SK-N-SH treated with all-trans-retinoic acid at 6 μM for 48 hours (cell line): ENCODE data around the gene DPM3.
"Not testable (repeated sequence)": the region's sequence is repeated elsewhere in the genome, so short reads cannot be mapped to it uniquely, and the experiment has no call there.

Experiments
- ATAC-seq: fragments of 200-7000 bp; cut with Tn5 transposase; 3 replicates; pipeline ENCODE4 v1.9.1; 2020; ENCODE audit warnings: mild to moderate bottlenecking, moderate library complexity
- BACH2 ChIP-seq: fragments of 250-450 bp; sonication (Bioruptor Pico); IDR thresholded peaks from 2 replicates; pipeline ENCODE4 v1.9.0; 2021; ENCODE audit warnings: mild to moderate bottlenecking, borderline replicate concordance
- CSDC2 ChIP-seq: fragments of 250-450 bp; sonication (Bioruptor Pico); IDR thresholded peaks from 2 replicates; pipeline ENCODE4 v1.5.0; 2020; ENCODE audit warnings: mild to moderate bottlenecking, moderate library complexity
- GLIS3 ChIP-seq: fragments of 250-450 bp; sonication (Bioruptor Pico); IDR thresholded peaks from 2 replicates; pipeline ENCODE4 v1.5.0; 2020; ENCODE audit warnings: mild to moderate bottlenecking, moderate library complexity
- ISL1 ChIP-seq: fragments of 250-450 bp; sonication (Bioruptor Pico); IDR thresholded peaks from 2 replicates; pipeline ENCODE4 v2.1.2; 2022; ENCODE audit warnings: mild to moderate bottlenecking, moderate library complexity
- OSR1 ChIP-seq: fragments of 250-450 bp; sonication (Bioruptor Pico); IDR thresholded peaks from 2 replicates; pipeline ENCODE4 v1.8.0; 2022; ENCODE audit warnings: moderate library complexity, mild to moderate bottlenecking, inconsistent platforms
- PPARA ChIP-seq: fragments of 250-450 bp; sonication (Bioruptor Pico); IDR thresholded peaks from 2 replicates; pipeline ENCODE4 v1.5.0; 2020; ENCODE audit warnings: mild to moderate bottlenecking, borderline replicate concordance
- SNAI2 ChIP-seq: fragments of 250-450 bp; sonication (Bioruptor Pico); IDR thresholded peaks from 2 replicates; pipeline ENCODE4 v1.5.0; 2020; ENCODE audit warnings: mild to moderate bottlenecking, moderate library complexity
- TOX ChIP-seq: fragments of 250-450 bp; sonication (Bioruptor Pico); IDR thresholded peaks from 2 replicates; pipeline ENCODE4 v1.8.0; 2021; ENCODE audit warnings: mild to moderate bottlenecking, moderate library complexity, borderline replicate concordance
- TSHZ2 ChIP-seq: fragments of 250-450 bp; sonication (Bioruptor Pico); IDR thresholded peaks from 2 replicates; pipeline ENCODE4 v1.5.0; 2020; ENCODE audit warnings: mild to moderate bottlenecking, moderate library complexity
- ZC3H10 ChIP-seq: fragments of 250-450 bp; sonication (Bioruptor Pico); IDR thresholded peaks from 2 replicates; pipeline ENCODE4 v1.5.1; 2021; ENCODE audit warnings: mild to moderate bottlenecking, moderate library complexity
- ZFP3 ChIP-seq: fragments of 250-450 bp; sonication (Bioruptor Pico); IDR thresholded peaks from 2 replicates; pipeline ENCODE4 v1.5.0; 2020; ENCODE audit warnings: mild to moderate bottlenecking, moderate library complexity
- ZFP30 ChIP-seq: fragments of 450-650 bp; formaldehyde crosslinking; IDR thresholded peaks from 2 replicates; pipeline ENCODE4 v1.5.0; 2022; ENCODE audit warnings: mild to moderate bottlenecking, moderate library complexity
- ZNF565 ChIP-seq: fragments of 450-650 bp; formaldehyde crosslinking; conservative IDR thresholded peaks from 2 replicates; pipeline ENCODE4 v1.5.0; 2020; ENCODE audit warnings: low read depth, mild to moderate bottlenecking, moderate library complexity
- ZNF70 ChIP-seq: fragments of 450-650 bp; formaldehyde crosslinking; IDR thresholded peaks from 2 replicates; pipeline ENCODE4 v1.5.0; 2020; ENCODE audit warnings: mild to moderate bottlenecking, moderate library complexity
- TF ChIP-seq, protein P1 (sequence below): fragments of 250-450 bp; sonication (Bioruptor Pico); IDR thresholded peaks from 2 replicates; pipeline ENCODE4 v1.8.0; 2021; ENCODE audit warnings: low read depth, mild to moderate bottlenecking, moderate library complexity, borderline replicate concordance
- TF ChIP-seq, protein P2 (sequence below): fragments of 250-450 bp; sonication (Bioruptor Pico); IDR thresholded peaks from 2 replicates; pipeline ENCODE4 v1.8.0; 2020; ENCODE audit warnings: mild to moderate bottlenecking, moderate library complexity, borderline replicate concordance
- TF ChIP-seq, protein P3 (sequence below): fragments of 250-450 bp; sonication (Bioruptor Pico); IDR thresholded peaks from 2 replicates; pipeline ENCODE4 v1.5.1; 2020; ENCODE audit warnings: low read depth, mild to moderate bottlenecking, moderate library complexity

The DPM3 gene

DNA sequence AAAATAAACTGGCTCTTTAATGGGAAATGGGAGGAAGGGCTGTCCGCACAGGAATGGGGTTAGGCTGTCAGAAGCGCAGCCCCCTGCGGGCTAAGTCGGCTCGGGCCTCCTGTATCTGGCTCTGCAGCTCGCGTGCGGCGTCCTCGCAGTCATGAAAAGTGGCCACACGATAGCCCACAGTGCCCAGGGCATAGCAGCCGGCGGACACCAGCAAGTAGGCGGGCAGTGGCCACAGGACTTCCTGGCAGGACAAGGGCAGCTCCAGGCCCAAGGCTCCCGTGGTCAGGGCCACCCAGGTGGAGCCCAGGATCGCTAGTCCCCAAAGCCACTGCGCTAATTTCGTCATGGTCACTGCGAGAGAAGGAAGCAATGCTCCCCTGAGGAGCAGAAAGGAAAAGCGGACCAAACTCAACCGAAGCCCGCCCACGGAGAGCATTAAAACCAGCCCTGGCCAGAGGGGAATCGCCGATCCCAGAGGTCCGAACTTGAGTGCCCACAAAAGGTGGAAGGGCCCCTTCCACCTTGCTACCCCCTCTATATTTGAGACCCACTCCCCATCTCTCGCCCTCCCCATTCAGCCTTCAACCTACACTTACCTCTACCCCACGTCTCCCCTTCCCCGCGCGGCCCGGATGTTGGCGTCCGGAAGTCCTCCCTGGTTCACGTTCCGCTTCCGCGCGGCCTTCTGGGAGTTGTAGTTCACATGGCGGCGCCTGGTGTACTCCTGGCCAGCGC is at the start of gene DPM3:
Gene DPM3, minus strand, starts transcription at position 637 of the 735 bp plus-strand sequence. Its CDS starts 291 bp downstream, at position 346.
- TF ChIP-seq, protein P1, sequence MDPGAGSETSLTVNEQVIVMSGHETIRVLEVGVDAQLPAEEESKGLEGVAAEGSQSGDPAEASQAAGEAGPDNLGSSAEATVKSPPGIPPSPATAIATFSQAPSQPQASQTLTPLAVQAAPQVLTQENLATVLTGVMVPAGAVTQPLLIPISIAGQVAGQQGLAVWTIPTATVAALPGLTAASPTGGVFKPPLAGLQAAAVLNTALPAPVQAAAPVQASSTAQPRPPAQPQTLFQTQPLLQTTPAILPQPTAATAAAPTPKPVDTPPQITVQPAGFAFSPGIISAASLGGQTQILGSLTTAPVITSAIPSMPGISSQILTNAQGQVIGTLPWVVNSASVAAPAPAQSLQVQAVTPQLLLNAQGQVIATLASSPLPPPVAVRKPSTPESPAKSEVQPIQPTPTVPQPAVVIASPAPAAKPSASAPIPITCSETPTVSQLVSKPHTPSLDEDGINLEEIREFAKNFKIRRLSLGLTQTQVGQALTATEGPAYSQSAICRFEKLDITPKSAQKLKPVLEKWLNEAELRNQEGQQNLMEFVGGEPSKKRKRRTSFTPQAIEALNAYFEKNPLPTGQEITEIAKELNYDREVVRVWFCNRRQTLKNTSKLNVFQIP (CRISPR knock-in tag) = 0 out of 2 replicates have a peak, but pooled peaks have one; percentile 46
- TF ChIP-seq TOX (peak; percentile 24; the same call in 1 of the 2 replicates), ZFP30 (CRISPR knock-in tag) (no peak)
- peak; percentile 80 for ATAC-seq

- ATAC-seq = not testable (repeated sequence)
These were observed 49.6 kb upstream of the DPM3 start for GRCh38 chr1:155189926-155190325.

DNA sequence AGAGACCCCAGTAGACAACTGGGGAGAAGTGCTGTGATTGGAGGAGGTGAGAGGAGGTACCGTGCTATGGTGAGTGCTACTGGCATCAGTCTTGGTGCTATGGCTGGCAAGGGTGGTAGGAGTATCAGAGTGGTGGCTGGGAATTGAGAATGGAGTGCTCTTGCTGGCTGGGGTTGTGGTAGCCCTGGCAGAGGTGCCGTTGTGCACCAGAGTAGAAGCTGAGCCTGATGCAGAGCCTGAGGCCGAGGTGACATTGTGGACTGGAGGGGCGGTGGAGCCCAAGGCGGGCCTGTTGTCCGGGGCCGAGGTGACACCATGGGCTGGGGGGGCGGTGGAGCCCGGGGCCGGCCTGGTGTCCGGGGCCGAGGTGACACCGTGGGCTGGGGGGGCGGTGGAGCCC is 47.9 kb upstream of the DPM3 start:
- no peak for TF ChIP-seq BACH2 (CRISPR knock-in tag)
- no peak for TF ChIP-seq TSHZ2 (CRISPR knock-in tag)
- no peak for ATAC-seq

DNA sequence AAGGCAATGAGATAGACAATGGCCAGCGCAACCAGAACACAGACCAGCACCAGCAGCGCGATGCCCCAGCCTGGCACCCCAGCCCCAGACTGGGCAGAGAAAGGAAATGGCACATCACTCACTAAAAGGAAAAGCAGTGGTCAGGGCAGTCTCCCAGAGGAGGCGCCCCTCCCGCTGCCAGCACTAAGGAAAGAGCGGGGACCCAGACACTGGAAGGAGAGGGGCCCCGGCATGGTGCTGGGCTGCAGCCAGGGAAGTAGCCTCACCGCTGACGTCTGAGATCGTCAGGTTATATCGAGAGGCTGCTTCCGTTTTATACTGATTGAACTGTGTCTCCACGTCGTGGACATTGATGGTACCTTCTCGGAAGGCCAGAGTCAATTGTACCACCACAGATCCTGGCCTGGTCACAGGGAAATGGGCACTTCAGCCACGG is 47.1 kb upstream of the DPM3 start:
- peak; percentile 6 for ATAC-seq
- TF ChIP-seq GLIS3 (CRISPR knock-in tag) = no peak
- no peak for TF ChIP-seq ZC3H10 (CRISPR knock-in tag)
- no peak for TF ChIP-seq CSDC2
- TF ChIP-seq, protein P2, sequence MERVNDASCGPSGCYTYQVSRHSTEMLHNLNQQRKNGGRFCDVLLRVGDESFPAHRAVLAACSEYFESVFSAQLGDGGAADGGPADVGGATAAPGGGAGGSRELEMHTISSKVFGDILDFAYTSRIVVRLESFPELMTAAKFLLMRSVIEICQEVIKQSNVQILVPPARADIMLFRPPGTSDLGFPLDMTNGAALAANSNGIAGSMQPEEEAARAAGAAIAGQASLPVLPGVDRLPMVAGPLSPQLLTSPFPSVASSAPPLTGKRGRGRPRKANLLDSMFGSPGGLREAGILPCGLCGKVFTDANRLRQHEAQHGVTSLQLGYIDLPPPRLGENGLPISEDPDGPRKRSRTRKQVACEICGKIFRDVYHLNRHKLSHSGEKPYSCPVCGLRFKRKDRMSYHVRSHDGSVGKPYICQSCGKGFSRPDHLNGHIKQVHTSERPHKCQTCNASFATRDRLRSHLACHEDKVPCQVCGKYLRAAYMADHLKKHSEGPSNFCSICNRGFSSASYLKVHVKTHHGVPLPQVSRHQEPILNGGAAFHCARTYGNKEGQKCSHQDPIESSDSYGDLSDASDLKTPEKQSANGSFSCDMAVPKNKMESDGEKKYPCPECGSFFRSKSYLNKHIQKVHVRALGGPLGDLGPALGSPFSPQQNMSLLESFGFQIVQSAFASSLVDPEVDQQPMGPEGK = no peak
- no peak for TF ChIP-seq PPARA
- TF ChIP-seq ZNF565 = no peak
- TF ChIP-seq ZNF70 (CRISPR knock-in tag) = no peak
- no peak for TF ChIP-seq ZFP30 (CRISPR knock-in tag)
- TF ChIP-seq SNAI2 (CRISPR knock-in tag) = no peak
- no peak for TF ChIP-seq TSHZ2 (CRISPR knock-in tag)
- TF ChIP-seq, protein P1 (CRISPR knock-in tag) = no peak
- TF ChIP-seq ZFP3 (CRISPR knock-in tag) = no peak
- TF ChIP-seq OSR1 = no peak
- TF ChIP-seq, protein P3, sequence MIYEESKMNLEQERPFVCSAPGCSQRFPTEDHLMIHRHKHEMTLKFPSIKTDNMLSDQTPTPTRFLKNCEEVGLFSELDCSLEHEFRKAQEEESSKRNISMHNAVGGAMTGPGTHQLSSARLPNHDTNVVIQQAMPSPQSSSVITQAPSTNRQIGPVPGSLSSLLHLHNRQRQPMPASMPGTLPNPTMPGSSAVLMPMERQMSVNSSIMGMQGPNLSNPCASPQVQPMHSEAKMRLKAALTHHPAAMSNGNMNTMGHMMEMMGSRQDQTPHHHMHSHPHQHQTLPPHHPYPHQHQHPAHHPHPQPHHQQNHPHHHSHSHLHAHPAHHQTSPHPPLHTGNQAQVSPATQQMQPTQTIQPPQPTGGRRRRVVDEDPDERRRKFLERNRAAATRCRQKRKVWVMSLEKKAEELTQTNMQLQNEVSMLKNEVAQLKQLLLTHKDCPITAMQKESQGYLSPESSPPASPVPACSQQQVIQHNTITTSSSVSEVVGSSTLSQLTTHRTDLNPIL (CRISPR knock-in tag) = no peak
- no peak for TF ChIP-seq BACH2 (CRISPR knock-in tag)
- no peak for TF ChIP-seq ISL1 (CRISPR knock-in tag)
